ENCODE data around the gene EDC3. TPM values are rescaled to one million over a fixed set of nuclear protein-coding genes. Genes with fewer than 3 reads are reported as not detected.
"Not testable (repeated sequence)": the region's sequence is repeated elsewhere in the genome, so short reads cannot be mapped to it uniquely, and the experiment has no call there.

The EDC3 gene
- total RNA-seq, 1 donor from 2014 or later: 27.2 TPM

DNA sequence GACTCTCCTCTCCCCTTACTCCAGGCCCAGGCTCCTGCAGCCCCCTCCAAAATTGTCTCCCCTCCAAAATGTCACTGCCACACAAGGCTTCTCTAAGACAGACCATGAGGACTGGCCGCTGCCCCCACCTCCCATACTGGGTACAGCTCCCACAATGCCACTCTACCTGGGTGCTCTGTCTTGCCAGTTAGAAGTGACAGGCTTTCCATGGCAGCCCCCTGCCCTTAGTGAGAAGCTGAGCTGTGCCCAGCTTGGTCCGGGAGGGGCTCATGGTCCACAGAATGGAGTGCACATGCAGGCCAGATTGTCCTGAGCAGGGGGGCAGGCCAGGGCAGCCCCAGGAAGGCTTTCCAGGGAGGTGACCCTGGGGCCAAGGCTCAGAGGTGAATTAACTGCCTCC, 83.1 kb downstream of the EDC3 start:
- no peak for DNase-seq (ENCODE audit: low spot score)

DNA sequence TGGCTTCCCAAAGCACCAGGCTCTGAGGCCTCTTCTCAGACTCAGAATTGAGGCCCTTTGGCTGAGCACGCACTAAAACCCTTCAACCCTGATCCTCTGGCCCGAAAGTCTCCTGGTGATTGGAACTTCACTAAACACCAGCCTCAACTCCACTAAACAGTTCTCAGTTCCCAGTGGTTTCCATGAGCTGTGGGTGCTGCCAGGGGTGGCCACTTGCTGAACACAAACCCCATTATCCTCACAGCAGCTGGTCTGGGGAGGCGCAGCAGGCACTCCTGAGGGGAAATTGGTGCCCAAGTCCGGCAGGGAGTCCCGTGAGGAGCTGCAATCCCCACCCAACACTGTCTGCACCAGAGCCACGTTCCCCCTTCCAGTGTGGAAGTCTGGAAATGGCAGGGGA, 84.0 kb downstream of the EDC3 start:
- DNase-seq (ENCODE audit: low spot score): no peak

DNA sequence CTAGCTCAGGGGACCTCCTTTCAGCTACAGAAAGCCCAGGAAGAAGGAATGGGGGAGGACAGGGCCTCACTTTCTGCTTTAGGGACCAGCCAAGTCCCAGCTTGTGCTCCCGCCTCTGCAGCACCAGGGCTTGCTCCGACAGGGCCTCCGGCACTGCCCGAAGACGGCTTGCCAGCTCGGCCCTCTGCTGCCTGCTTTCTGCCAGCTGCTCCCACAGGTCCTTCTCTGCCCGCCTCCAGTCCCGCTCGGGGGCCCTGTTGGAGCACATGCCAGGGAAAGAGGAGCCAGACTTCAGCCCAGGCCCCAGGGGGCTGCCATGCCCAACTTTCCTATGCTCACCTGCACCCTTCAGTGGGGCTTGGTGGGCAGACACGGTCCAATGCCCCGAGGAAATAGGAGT, 84.5 kb downstream of the EDC3 start:
- no peak for DNase-seq (ENCODE audit: low spot score)

DNA sequence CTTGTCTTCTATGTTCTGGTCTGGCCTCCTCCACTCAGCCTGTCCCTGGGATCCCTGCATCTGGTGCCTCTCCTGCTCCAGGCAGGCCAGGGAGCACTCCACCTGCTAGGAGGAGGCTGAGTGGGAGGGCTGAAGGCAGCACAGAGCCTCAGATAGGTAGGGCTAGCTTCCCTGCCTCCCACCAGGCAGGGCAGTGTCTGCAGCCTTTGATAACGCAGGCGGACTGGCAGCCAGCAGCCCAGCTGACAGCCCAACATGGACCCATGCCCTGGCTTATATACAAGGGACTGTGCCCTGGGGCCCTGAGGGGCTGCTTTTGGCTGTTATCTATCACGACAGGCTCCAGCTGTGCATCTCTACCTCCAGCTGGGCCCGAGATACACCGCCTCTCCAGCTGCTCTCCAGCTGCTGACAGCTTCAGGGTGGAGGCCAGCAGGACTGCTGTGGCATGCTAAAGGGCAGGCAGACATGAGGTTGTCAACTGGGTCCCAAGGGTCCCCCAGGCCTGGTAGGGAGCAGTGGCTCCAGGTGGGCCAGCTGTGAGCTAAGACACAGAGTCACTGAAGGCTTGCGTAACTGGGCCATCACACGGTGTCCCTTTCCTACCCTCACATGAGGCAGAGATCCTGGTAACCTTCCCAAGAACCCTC, 85.4 kb downstream of the EDC3 start:
- DNase-seq (ENCODE audit: low spot score): no peak

DNA sequence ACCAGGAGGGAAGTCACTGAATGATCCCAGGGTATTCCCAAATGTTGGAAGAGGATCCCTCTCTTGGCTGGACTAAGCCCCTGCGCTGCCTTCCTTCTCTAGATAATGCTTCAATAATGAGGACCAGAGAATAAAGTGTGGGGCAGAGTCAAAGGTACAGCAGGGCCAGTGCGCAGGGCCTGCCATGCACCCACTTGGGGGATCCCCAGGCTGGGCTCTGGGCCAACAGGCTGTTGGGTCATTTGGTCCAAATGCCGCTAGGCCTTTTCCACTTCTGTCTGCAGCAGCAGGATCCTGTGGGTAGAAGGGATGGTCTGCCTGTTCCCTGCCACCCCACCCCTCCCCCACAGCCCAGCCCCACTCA, 85.9 kb downstream of the EDC3 start:
- no peak for DNase-seq (ENCODE audit: low spot score)

DNA sequence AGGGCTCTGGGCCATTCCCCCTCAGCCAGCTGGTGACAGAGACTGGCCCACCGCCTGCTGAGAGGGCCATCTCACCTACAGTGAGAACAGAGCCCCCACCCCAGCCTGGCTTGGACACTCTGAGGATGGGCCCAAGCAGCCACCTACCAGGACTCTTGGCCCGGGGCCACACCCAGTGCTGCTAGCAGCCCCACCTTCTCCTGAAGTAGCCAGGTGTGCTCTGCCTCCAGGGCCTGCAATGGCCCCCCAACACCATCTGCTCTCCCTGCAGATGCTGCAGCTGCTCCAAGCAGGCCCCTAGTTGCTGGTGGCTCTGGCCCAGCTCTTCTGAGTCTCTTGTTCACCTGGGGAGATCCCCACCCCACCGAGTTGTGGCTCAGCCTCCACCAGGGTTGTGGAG, 87.0 kb downstream of the EDC3 start:
- DNase-seq (ENCODE audit: low spot score): no peak

DNA sequence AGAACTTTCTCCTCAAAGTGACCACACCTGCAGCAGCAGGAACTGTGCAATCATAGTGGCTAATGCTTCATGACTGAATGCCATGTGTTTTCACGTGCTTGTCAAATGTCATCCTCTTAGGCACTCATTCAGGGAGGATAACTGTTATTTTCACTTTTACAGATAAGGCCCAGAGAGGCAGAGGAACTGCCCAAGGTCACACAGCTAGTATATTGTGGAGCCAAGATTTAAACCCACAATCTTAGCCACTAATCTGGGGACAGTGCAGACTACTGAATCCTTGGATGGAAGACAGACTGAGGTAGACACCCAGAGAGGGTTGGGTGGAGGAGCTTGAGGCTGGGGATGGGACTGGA, 90.1 kb downstream of the EDC3 start:
- DNase-seq (ENCODE audit: low spot score): no peak

DNA sequence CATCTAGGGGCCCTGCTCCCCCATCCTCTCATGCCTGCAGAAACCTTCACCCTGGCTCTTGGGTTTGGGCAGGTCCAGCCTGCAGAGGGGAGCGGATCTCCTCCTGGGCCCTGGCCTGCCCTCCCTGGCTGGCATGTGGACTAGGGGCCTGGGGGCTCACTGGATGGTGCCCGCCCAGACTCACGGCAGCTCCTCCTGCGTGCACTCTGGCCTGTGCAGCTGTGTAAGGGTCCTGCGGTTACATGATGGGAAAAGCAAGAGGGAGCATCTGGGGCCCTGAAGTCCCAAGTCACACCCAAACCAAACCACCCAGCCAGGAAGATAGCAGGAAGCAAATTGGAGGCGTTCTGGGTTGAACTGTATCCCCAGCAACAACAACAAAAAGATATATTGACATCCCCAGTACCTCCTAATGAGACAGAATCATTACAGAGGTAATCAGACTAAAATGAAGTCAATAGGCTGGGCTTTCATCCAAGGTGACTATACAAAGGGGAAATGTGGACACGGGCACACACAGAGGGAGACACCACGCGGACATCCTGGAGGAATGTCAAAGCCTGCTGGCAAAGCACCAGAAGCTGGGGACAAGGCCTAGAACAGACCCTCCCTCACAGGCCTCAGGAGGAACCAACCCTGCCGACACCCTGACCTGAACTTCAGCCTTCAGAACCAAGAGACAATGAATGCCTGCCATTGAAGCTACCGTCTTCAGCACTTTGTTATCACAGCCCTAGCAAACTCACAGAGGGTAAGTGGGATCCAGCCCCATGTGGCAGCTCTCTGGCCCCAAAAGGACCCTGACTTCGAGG, 90.6 kb downstream of the EDC3 start:
- no peak for DNase-seq (ENCODE audit: low spot score)

DNA sequence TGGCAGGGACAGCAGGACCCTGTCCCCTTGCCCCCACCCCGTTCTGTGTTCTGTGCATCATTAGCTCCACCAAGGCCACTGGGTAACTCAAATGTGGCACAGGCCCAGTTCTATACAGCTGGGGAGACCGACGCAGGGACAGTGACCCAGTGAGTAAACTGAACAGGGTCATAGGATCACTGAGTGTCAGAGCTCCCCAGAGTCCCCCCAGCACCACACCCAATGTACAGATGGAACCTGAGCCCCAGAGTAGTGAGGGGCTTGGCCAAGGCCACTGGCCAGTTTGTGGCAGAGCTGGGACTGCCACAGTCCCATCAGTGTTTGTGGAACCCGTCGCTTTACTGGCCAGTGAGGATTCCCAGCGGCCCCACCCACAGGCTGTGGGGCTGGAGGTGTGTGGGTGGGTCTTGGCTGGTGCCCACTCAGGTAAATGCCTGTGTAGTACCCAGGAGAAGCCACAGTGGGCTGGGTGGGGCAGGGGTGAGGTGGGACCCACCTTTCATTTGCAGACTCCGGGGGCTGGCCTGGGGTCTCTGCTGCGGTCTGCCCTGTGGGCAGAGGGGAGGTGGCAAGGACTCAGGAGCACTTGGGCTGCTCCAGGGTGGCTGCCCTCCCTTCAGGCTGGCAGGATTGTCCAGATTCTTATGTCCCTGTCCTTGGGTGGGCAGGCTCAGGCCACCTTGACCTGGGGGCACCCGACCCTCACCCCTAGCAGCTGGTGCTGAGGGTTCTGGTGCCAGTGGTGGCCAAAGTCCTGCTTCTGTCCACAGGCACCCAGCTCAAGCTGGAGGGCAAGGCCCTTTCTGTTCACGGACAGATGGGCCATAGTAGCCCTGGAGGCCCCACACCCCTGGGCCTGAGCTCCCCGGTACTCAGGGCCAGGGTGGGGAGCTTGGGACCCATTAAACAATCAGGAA, 91.8 kb downstream of the EDC3 start:
- DNase-seq (ENCODE audit: low spot score): no peak

DNA sequence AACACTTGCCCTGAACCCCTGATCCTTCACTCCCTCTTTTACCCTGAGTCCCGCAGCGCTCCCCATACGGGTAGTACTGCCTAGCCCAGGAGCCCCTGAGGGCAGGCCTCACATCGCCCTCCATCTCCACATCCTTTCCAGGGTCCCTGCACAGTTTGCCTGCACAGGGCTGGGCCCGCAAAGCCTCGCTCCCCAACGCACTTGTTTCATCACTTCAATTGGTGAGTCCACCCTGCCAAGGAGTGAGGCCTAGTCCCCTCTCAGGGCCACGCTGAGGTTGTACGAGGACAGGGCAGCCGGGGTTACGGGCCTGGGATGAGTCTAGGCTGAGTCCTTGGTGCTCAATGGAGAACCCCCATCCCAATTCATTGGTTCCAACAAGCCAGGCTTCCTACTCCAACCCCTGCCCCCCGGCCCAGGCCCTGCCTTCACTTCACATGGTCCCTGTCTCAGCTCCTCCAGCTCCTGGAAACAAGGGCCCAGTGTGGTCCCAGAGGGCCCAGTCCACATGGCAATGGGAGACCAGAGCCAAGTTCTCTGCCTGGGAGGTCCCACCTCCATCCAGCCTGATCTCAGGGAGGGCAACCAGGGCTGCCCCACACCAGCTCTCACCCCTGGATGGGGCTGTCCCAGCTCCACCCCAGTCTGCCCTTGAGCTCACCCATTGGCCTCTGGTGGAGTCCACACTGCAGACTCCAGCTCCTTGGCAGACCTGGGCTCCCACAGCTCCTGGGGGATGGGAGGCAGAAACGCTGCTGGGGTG, 92.6 kb downstream of the EDC3 start:
- no peak for DNase-seq (ENCODE audit: low spot score)

DNA sequence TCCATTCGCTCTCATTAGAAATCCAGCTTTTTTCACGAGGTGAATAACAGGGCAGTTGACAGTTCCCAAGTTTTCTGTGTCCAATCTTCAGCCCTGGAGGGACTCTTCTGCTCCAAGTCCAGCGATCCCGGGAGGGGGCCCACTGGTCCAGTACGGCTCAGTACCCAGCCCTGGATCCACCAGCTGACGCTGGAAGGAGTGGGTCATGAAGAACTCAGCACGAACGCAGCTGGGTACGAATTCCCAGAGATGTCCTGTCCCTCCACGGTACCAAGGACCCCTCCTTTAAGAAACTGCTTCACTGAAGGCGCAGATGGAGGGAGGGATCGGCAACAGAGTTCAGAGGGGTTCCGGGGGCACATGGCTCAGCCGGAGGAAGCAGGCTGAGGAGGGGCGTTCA, 96.7 kb downstream of the EDC3 start:
- no peak for DNase-seq (ENCODE audit: low spot score)

DNA sequence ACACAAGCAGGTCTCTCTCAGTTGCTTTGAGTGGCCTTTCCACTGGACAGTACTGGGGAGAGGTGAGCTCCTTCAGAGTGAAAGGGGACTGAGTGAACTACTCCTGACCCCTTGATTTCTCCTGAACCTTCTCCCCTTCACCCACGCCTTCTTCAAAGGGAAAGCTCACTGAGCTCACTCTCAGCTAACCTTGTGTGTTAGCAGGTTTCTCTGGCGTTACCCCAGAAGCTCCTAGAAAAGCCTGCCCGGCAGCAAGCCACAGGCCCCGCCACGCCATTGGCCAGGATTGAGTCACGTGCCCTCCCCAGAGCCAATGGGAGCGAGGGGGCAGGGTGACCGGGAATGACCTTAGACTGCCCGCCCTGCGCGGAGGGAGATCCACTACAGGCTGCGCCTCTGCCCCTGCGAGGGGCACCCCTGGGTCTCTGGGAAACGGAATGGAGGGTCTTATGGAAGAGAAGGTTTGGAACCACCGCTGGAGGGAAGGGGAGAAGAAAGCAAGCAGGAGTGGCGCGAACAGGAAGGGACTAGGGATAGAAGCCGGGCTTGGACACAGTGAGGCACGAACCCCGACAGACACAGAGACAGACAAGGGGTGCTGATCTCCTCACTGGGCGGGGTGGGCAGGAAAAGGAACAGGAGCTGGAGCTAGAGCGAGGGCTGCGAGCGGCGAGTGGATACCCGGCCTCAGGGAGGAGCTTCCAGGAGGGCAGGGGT, 97.5 kb downstream of the EDC3 start:
- DNase-seq (ENCODE audit: low spot score): peak; percentile 97

DNA sequence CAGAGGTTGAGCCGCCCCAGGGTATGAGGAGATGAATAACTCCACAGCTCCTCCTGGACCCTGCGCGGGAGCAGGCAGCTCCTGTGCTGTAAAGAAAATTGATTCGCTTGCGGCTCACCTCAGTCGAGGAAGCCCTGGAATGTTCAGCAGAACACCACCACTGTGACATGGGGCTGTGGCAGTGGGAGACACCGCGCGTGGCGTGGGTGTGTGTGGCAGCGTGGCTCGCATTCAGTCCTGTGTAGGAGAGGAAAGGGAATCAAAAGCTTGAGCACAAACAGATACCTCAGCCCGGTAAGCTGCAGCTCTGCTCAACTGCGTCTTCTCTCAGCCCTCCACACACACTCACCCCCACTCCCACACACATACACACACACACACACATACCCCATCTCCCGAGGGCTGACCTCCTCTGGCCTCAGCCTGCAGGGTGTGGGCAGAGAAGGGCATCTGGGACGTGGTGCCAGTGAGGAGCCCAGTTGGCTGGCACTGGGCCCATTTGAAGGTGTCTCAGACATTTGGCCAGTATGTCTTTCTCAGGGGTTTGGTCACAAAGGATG, 98.6 kb downstream of the EDC3 start:
- not testable (repeated sequence) for DNase-seq (ENCODE audit: low spot score)

DNA sequence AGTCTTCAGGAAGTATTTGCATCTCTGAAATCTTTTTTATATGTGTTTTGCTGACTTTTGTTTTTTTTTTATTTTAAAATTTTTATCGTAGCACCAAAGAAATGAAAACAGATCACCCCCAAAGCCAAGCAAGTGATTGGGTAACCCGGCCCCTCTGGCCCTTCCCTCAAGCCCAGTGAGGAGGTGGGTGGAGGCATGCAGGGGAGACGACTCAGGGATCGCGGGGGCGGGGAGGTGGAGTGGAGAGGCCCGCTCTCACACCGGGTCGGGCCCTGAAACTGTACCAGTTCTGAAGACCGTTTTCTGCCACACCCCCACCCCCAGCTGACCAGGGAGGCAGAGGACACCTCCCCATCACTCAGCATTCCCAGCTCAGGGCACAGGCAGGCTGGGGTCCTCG, 99.1 kb downstream of the EDC3 start:
- DNase-seq (ENCODE audit: low spot score): not testable (repeated sequence)

DNA sequence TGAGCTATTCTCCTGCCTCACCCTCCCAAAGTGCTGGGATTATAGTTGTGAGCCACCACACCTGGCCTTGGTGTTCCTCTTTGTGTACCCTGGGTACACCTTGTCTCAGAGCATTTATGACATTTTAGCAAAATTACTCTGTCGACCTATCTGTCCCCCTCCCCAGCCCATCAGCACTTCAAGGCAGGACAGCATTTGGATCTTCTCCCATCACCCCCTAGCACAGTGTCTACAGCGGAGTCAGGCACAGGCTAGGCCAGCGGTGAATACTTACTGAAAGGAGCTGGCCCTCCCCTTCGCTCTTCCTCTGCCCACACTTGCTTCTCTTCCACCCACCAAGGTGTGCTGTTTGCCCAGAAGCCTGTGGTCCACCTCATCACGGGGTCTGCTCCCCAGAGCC, 100.6 kb downstream of the EDC3 start:
- DNase-seq (ENCODE audit: low spot score): no peak

DNA sequence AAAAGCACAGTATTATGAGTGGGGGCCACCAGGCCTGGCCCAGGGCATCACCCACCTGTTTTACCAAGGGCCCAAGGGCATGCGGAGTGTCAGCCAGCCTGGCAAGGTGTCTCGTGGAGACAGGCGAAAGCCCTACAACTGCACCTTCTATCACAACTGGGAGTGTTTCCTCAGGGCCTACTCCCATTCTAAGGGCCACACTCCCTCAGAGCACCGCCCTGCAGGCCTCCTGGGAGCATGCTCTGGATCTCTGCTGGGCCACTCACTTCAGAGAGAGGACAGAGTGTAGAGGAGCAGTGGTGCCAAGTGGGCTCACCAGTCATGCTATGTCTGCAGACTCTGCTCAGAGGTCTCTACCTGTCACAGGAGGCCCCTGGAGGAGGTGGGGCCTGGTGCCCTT, 101.4 kb downstream of the EDC3 start:
- no peak for DNase-seq (ENCODE audit: low spot score)

DNA sequence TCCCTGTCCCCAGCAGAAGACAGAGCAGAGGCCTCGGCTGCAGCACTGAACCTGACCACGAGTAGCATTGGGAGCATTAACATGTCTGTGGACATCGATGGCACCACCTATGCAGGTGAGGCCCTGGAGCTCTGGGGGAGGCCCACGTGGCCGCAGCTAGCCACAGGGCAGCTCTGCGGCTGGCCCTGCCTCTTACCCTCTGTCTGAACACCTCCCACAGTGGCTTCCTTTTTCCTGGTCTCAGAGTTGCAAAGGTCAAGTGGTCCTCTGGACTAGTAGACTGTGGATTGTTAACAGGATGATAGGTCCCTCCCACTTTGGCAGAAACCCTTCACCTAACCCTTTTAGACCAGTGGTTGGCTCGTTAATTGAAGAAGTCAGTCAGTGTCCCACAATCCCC, 102.7 kb downstream of the EDC3 start:
- DNase-seq (ENCODE audit: low spot score): no peak

DNA sequence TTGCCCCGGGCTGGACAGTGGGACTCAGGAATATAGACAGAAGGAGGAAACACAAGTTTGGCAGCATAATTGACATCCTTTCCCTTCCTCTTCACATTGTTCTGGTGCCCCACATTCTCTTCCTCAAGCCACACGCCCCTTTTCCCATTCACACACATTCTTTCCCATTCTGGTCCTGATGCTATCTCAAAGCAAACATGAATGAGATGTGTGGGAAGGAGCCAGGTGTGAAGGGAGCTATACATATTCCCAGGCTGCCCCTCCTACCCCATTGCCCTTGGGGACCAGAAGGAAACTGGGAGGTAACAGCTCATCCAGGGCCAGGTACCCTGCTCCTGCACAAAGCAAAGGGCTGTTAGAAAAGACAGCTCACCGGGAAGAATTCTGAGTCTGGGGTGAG, 103.6 kb downstream of the EDC3 start:
- DNase-seq (ENCODE audit: low spot score): no peak

DNA sequence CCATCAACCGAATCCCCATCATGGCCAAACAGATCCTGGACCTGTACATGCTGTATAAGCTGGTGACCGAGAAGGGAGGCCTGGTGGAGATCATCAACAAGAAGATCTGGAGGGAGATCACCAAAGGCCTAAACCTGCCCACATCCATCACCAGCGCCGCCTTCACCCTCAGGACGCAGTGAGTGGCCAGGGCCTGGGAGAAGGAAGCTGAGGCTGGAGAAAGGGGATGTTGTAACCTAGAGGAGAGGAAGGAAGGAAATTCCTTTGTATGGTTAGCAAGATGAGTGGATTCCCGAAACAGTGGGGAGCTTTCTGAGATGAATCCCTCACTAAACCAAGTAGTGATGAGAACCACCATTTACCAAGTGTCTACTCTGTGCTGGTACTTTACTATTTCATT, 106.0 kb downstream of the EDC3 start:
- no peak for DNase-seq (ENCODE audit: low spot score)

DNA sequence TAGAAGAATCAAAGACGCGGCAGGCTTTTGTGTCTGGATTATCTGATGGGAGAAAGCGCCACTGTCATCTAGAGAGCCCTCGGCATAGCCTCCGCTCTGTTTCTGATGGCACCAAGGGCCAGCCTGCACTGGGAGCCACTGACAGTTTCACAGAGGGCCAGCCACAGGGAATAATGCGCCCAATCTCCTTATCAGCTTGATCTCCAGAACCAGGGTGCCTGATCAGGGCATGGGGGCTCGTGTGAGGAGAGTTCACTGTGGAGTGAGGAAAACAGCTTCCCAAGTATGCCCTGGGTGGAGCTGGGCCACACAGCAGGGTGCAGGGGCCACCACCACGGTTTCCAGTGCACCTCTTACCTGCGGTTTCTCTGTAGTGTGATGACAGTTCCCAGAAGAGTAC, 110.0 kb downstream of the EDC3 start:
- DNase-seq (ENCODE audit: low spot score): no peak
